Colonic mucosa (tissue), 4 donors: Measurements from ENCODE around the gene PPP2R5B. TPM values are rescaled to one million over a fixed set of nuclear protein-coding genes. Genes with fewer than 3 reads are reported as not detected.

ENCODE experiments used
- DNase-seq: peaks from one replicate; pipeline ENCODE4 v3.0.0-alpha.2; 2020
- H3K27ac ChIP-seq: fragments of 200-600 bp; one replicate; pipeline ENCODE4 v1.8.0; 2021
- H3K27me3 ChIP-seq: fragments of 200-600 bp; one replicate; pipeline ENCODE4 v1.8.0; 2021
- H3K36me3 ChIP-seq: fragments of 200-600 bp; one replicate; pipeline ENCODE4 v1.8.0; 2021
- H3K4me1 ChIP-seq: fragments of 200-600 bp; one replicate; pipeline ENCODE4 v1.8.0; 2021; ENCODE audit warnings: mild to moderate bottlenecking
- H3K4me3 ChIP-seq: fragments of 200-600 bp; one replicate; pipeline ENCODE4 v1.8.0; 2021
- H3K9ac ChIP-seq, 2 donors: one replicate each; pipeline ENCODE4 v1.7.0; 2013; ENCODE audit warnings: control low read depth in 2 of 2, low read depth in 2 of 2, low read length in 2 of 2
- H3K9me3 ChIP-seq: fragments of 200-600 bp; one replicate; pipeline ENCODE4 v1.8.0; 2021
- CTCF ChIP-seq: fragments of 200-600 bp; IDR thresholded peaks from one replicate; pipeline ENCODE4 v1.8.0; 2022; ENCODE audit warnings: antibody characterized with exemption, mild to moderate bottlenecking
- intact Hi-C: fragments of 100-400 bp; cut with DNase I; formaldehyde crosslinking; loops from one replicate; pipeline ENCODE4 v1.14.1; 2022
- total RNA-seq, 2 donors: library from RNA; stranded (reverse); fragmentation: NEBNext Ultra II Directional in 1 of 2; extraction: Animal tissue kit (Norgen Biotek cat#: 25700) in 1 of 2; gene quantifications; one replicate each; pipeline ENCODE4 v1.2.1, GENCODE V29; 2021
- donor health status: healthy.
- donor health status: DM: no; HTN: no; CAD: no.
- donor health status: DM: no; HTN: no; CAD: no.

The PPP2R5B gene
- total RNA-seq, 2 donors from 2014 or later, result 18.6 to 36.1 TPM

- H3K9ac ChIP-seq, result no peak overlapping the region
- H3K27ac ChIP-seq, result no peak overlapping the region
- no peak overlapping the region for H3K4me3 ChIP-seq
- peaks cover 11% of the 10 kb centered on the region for H3K4me1 ChIP-seq
- H3K36me3 ChIP-seq, result no peaks in the 10 kb centered on the region
- DNase-seq, result no peak
- H3K27me3 ChIP-seq, result no peaks in the 10 kb centered on the region
- intact Hi-C loops, result no loop called here
- H3K9me3 ChIP-seq, result no peaks in the 10 kb centered on the region
- TF ChIP-seq CTCF, result no peak
Measured at GRCh38 chr11:64920124-64920523, 4.4 kb upstream of the PPP2R5B start.

GRCh38 chr11:64921384-64921783, 3.1 kb upstream of the PPP2R5B start:
- H3K27ac ChIP-seq, result no peak overlapping the region
- TF ChIP-seq CTCF, result no peak
- no peaks in the 10 kb centered on the region for H3K9me3 ChIP-seq
- no peaks in the 10 kb centered on the region for H3K27me3 ChIP-seq
- no peak overlapping the region for H3K4me3 ChIP-seq
- H3K9ac ChIP-seq, result no peak overlapping the region
- intact Hi-C loops, result no loop called here
- H3K4me1 ChIP-seq, result peaks cover 16% of the 10 kb centered on the region
- no peaks in the 10 kb centered on the region for H3K36me3 ChIP-seq
- DNase-seq, result no peak

- H3K4me1 ChIP-seq, result peaks cover 16% of the 10 kb centered on the region
- DNase-seq, result no peak
- no peak overlapping the region for H3K4me3 ChIP-seq
- H3K9ac ChIP-seq, result no peak overlapping the region
- H3K36me3 ChIP-seq, result no peaks in the 10 kb centered on the region
- H3K27ac ChIP-seq, result no peak overlapping the region
- intact Hi-C loops, result no loop called here
- no peaks in the 10 kb centered on the region for H3K27me3 ChIP-seq
- TF ChIP-seq CTCF, result no peak
- no peaks in the 10 kb centered on the region for H3K9me3 ChIP-seq
Measured at GRCh38 chr11:64923151-64923661, 1.3 kb upstream of the PPP2R5B start.

GRCh38 chr11:64924910-64925284, 408 bp downstream of the PPP2R5B start:
- H3K27ac ChIP-seq, result peak overlapping the region; percentile 75
- peak; percentile 33 for DNase-seq
- intact Hi-C loops, result no loop called here
- no peak for TF ChIP-seq CTCF
- no peaks in the 10 kb centered on the region for H3K9me3 ChIP-seq
- H3K4me3 ChIP-seq, result peak overlapping the region; percentile 98
- H3K27me3 ChIP-seq, result no peaks in the 10 kb centered on the region
- H3K9ac ChIP-seq, result peak overlapping the region; percentile 86 to 94
- H3K36me3 ChIP-seq, result no peaks in the 10 kb centered on the region
- peaks cover 16% of the 10 kb centered on the region for H3K4me1 ChIP-seq

GRCh38 chr11:64925536-64926436, 1.3 kb downstream of the PPP2R5B start:
- H3K9ac ChIP-seq, result peak overlapping the region; percentile 86 to 94
- no peak for DNase-seq
- H3K4me1 ChIP-seq, result peaks cover 16% of the 10 kb centered on the region
- H3K27ac ChIP-seq, result no peak overlapping the region
- peak overlapping the region; percentile 98 for H3K4me3 ChIP-seq
- no peaks in the 10 kb centered on the region for H3K9me3 ChIP-seq
- TF ChIP-seq CTCF, result no peak
- peaks cover 8% of the 10 kb centered on the region for H3K36me3 ChIP-seq
- intact Hi-C loops, result no loop called here
- H3K27me3 ChIP-seq, result no peaks in the 10 kb centered on the region
